Progenitor cell of endocrine pancreas (in vitro differentiated cells): Measurements from ENCODE around the gene GTF2IRD1. TPM values are rescaled to one million over a fixed set of nuclear protein-coding genes. Genes with fewer than 3 reads are reported as not detected.

Experiments used
- DNase-seq: peaks from one replicate; pipeline ENCODE4 v3.0.0; 2021; ENCODE audit warnings: low spot score; ENCODE audit not compliant: unreplicated experiment
- H3K27ac Mint-ChIP-seq: 2 replicates; pipeline ENCODE4 v1.8.0; 2021; ENCODE audit warnings: mild to moderate bottlenecking, moderate library complexity, mixed read lengths
- H3K27me3 Mint-ChIP-seq: 2 replicates; pipeline ENCODE4 v1.8.0; 2021; ENCODE audit warnings: mixed read lengths
- H3K36me3 Mint-ChIP-seq: 2 replicates; pipeline ENCODE4 v1.8.0; 2022; ENCODE audit warnings: mixed read lengths; ENCODE audit not compliant: insufficient read depth
- H3K4me1 Mint-ChIP-seq: 2 replicates; pipeline ENCODE4 v1.8.0; 2021; ENCODE audit warnings: low read depth, mixed read lengths
- H3K4me3 Mint-ChIP-seq: 2 replicates; pipeline ENCODE4 v1.8.0; 2021; ENCODE audit warnings: low read depth, mild to moderate bottlenecking, moderate library complexity, mixed read lengths
- H3K9me3 Mint-ChIP-seq: 2 replicates; pipeline ENCODE4 v1.8.0; 2021; ENCODE audit warnings: low read depth, mixed read lengths
- CTCF ChIP-seq: fragments of 200-600 bp; sonication (generic); IDR thresholded peaks from one replicate; pipeline ENCODE4 v1.5.0; 2021; ENCODE audit warnings: antibody characterized with exemption, mild to moderate bottlenecking; ENCODE audit not compliant: unreplicated experiment
- total RNA-seq: library from RNA; stranded (reverse); gene quantifications from 2 replicates; pipeline ENCODE4 v1.2.1, GENCODE V29; 2021

The GTF2IRD1 gene
- total RNA-seq, 1 donor from 2014 or later = 60.7 TPM

GRCh38 chr7:74511345-74511744, 57.6 kb downstream of the GTF2IRD1 start:
- H3K36me3 Mint-ChIP-seq = peaks cover 13% of the 10 kb centered on the region
- H3K4me1 Mint-ChIP-seq = no peaks in the 10 kb centered on the region
- H3K27ac Mint-ChIP-seq = no peak overlapping the region
- no peak overlapping the region for H3K4me3 Mint-ChIP-seq
- DNase-seq = no peak
- TF ChIP-seq CTCF = no peak
- no peaks in the 10 kb centered on the region for H3K9me3 Mint-ChIP-seq
- H3K27me3 Mint-ChIP-seq = no peaks in the 10 kb centered on the region

GRCh38 chr7:74512762-74513161, 59.1 kb downstream of the GTF2IRD1 start:
- Mint-ChIP-seq H3K4me1 (no peaks in the 10 kb centered on the region), H3K27me3 (no peaks in the 10 kb centered on the region), H3K9me3 (no peaks in the 10 kb centered on the region), H3K27ac (no peak overlapping the region), H3K36me3 (peaks cover 13% of the 10 kb centered on the region), H3K4me3 (no peak overlapping the region)
- no peak for TF ChIP-seq CTCF
- DNase-seq = no peak

- Mint-ChIP-seq H3K4me1 (no peaks in the 10 kb centered on the region), H3K36me3 (peaks cover 15% of the 10 kb centered on the region), H3K27me3 (no peaks in the 10 kb centered on the region), H3K27ac (no peak overlapping the region), H3K4me3 (no peak overlapping the region), H3K9me3 (no peaks in the 10 kb centered on the region)
- DNase-seq = no peak
- TF ChIP-seq CTCF = no peak
These were observed 60.5 kb downstream of the GTF2IRD1 start for GRCh38 chr7:74514131-74514591.

GRCh38 chr7:74515276-74515675, 61.6 kb downstream of the GTF2IRD1 start:
- no peak for DNase-seq
- Mint-ChIP-seq H3K27me3 (no peaks in the 10 kb centered on the region), H3K36me3 (peaks cover 24% of the 10 kb centered on the region), H3K4me3 (no peak overlapping the region), H3K27ac (no peak overlapping the region), H3K4me1 (no peaks in the 10 kb centered on the region), H3K9me3 (no peaks in the 10 kb centered on the region)
- no peak for TF ChIP-seq CTCF

GRCh38 chr7:74516214-74516613, 62.5 kb downstream of the GTF2IRD1 start:
- TF ChIP-seq CTCF = no peak
- Mint-ChIP-seq H3K27me3 (no peaks in the 10 kb centered on the region), H3K9me3 (no peaks in the 10 kb centered on the region), H3K27ac (no peak overlapping the region), H3K36me3 (peaks cover 31% of the 10 kb centered on the region), H3K4me1 (no peaks in the 10 kb centered on the region), H3K4me3 (no peak overlapping the region)
- no peak for DNase-seq
